22Rv1 (cell line): Measurements from ENCODE around the gene SRMS.

Source experiments
- CTCF ChIP-seq: fragments of 450-650 bp; IDR thresholded peaks from 2 replicates; pipeline ENCODE4 v1.5.1; 2017; ENCODE audit warnings: mild to moderate bottlenecking
- ZFX ChIP-seq: fragments of 450-650 bp; IDR thresholded peaks from 2 replicates; pipeline ENCODE4 v1.6.1; 2017; ENCODE audit warnings: antibody characterized with exemption, borderline replicate concordance

GRCh38 chr20:63539092-63539430 is 8.5 kb downstream of the SRMS start:
- no peak for TF ChIP-seq CTCF
- TF ChIP-seq ZFX: no peak
